SH-SY5Y (cell line): ENCODE results near the gene SLC44A1.

Experiments
- GATA2 ChIP-seq: IDR thresholded peaks from 2 replicates; pipeline ENCODE4 v1.6.1; 2011; ENCODE audit warnings: mild to moderate bottlenecking, low read depth, low read length
- GATA3 ChIP-seq: IDR thresholded peaks from 2 replicates; pipeline ENCODE4 v1.6.1; 2011; ENCODE audit warnings: low read depth, mild to moderate bottlenecking, low read length, moderate library complexity

DNA sequence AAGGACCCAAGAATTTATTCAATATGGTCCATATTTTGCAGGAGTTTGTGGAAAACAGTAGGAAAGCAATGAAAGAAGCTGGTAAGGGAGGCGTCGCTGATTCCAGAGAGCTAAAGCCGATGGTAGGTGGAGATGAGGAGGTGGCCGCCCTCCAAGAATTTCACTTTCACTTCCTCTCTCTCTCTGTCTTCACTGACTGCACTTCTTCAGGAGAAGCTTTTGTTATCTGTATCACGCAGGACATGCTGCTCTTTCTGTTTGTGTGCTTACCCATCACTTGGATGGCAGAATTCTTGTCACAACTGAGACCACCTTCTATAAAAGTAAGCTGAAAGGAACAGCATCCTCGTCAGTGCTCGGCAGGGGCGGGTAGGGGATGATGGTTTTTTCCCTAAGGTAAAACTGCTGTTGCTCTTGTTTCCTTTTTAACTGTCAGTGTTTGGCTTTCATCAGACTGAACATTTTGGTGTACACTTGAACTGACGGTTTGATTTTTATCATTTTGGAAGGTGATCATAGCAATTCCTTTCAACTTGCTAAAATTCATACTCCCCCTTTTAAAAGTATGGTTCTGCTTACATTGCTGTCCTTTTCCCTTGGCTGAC, 141.0 kb downstream of the SLC44A1 start:
- no peak for TF ChIP-seq GATA2
- no peak for TF ChIP-seq GATA3
